Hepatocyte (in vitro differentiated cells): ENCODE data around the gene RAB42. TPM values are rescaled to one million over a fixed set of nuclear protein-coding genes. Genes with fewer than 3 reads are reported as not detected.

Experiments used
- DNase-seq: peaks from one replicate; pipeline ENCODE4 v3.0.0-alpha.2; 2016; ENCODE audit warnings: low spot score
- H2AFZ ChIP-seq: fragments of 200-600 bp; sonication (generic); 2 replicates; pipeline ENCODE4 v1.6.0; 2016; ENCODE audit warnings: antibody characterized with exemption, mild to moderate bottlenecking
- H3K27ac ChIP-seq: fragments of 200-600 bp; sonication (generic); 2 replicates; pipeline ENCODE4 v1.5.1; 2016; ENCODE audit warnings: mild to moderate bottlenecking
- H3K27me3 ChIP-seq: fragments of 200-600 bp; sonication (generic); 2 replicates; pipeline ENCODE4 v1.6.1; 2016
- H3K36me3 ChIP-seq: fragments of 200-600 bp; sonication (generic); replicated peaks from 2 replicates; pipeline ENCODE4 v1.5.1; 2016; ENCODE audit warnings: low read depth; ENCODE audit not compliant: insufficient read depth
- H3K4me1 ChIP-seq: fragments of 200-600 bp; sonication (generic); 2 replicates; pipeline ENCODE4 v1.5.1; 2016; ENCODE audit warnings: mild to moderate bottlenecking, moderate library complexity; ENCODE audit not compliant: insufficient read depth
- H3K4me2 ChIP-seq: fragments of 200-600 bp; sonication (generic); 2 replicates; pipeline ENCODE4 v1.6.0; 2016
- H3K4me3 ChIP-seq: fragments of 200-600 bp; sonication (generic); 2 replicates; pipeline ENCODE4 v1.5.1; 2016; ENCODE audit warnings: mild to moderate bottlenecking
- H3K79me2 ChIP-seq: fragments of 200-600 bp; sonication (generic); 2 replicates; pipeline ENCODE4 v1.6.0; 2017; ENCODE audit warnings: mild to moderate bottlenecking
- H3K9me2 ChIP-seq: fragments of 200-600 bp; sonication (generic); replicated peaks from 2 replicates; pipeline ENCODE4 v1.6.0; 2017; ENCODE audit warnings: mild to moderate bottlenecking; ENCODE audit not compliant: insufficient read depth
- H3K9me3 ChIP-seq: fragments of 200-600 bp; sonication (generic); 2 replicates; pipeline ENCODE4 v1.5.1; 2016; ENCODE audit warnings: low read depth, mild to moderate bottlenecking
- H4K20me1 ChIP-seq: fragments of 200-600 bp; sonication (generic); 2 replicates; pipeline ENCODE4 v1.6.0; 2016; ENCODE audit warnings: mild to moderate bottlenecking; ENCODE audit not compliant: insufficient read depth, poor library complexity, severe bottlenecking
- CTCF ChIP-seq: fragments of 200-600 bp; sonication (generic); IDR thresholded peaks from 2 replicates; pipeline ENCODE4 v1.5.1; 2016; ENCODE audit warnings: antibody characterized with exemption, mild to moderate bottlenecking; ENCODE audit not compliant: poor library complexity
- EZH2 ChIP-seq: fragments of 200-600 bp; sonication (generic); IDR thresholded peaks from 2 replicates; pipeline ENCODE4 v1.6.1; 2016; ENCODE audit warnings: antibody characterized with exemption, mild to moderate bottlenecking, borderline replicate concordance
- EZH2phosphoT487 ChIP-seq: fragments of 200-600 bp; sonication (generic); IDR thresholded peaks from one replicate; pipeline ENCODE4 v1.6.1; 2018; ENCODE audit warnings: antibody characterized with exemption, mild to moderate bottlenecking, low read depth, moderate library complexity; ENCODE audit not compliant: unreplicated experiment, severe bottlenecking
- WGBS: methylation state at CpG from one replicate; pipeline ENCODE4 v1.1.6; 2016; ENCODE audit warnings: low lambda C conversion rate; ENCODE audit errors: missing lambda C conversion rate; 5-methylcytosine and 5-hydroxymethylcytosine counted together
- polyA plus RNA-seq: library from polyadenylated mRNA; unstranded; fragments of >200 nt; fragmentation: Nextera tagmentation; extraction: Ambion mirVana; gene quantifications from 2 replicates; pipeline ENCODE4 v1.2.1, GENCODE V29; 2016
- total RNA-seq: library from RNA; depleted of rRNA; stranded (reverse); fragments of >200 nt; gene quantifications from 2 replicates; pipeline ENCODE4 v1.2.3, GENCODE V29; 2014

RAB42 gene
- total and polyA plus RNA-seq, 2 experiments from 2014 or later, result 10.3 to 23.6 TPM

GRCh38 chr1:28577738-28578536 lies 14.1 kb upstream of the RAB42 start:
- no peaks in the 10 kb centered on the region for H3K36me3 ChIP-seq
- no peaks in the 10 kb centered on the region for H3K9me3 ChIP-seq
- H4K20me1 ChIP-seq, result peaks cover 34% of the 10 kb centered on the region
- WGBS, result 91% methylated on average over 6 of the region's 6 CpGs
- H3K4me2 ChIP-seq, result no peak overlapping the region
- H3K27me3 ChIP-seq, result no peaks in the 10 kb centered on the region
- H2AFZ ChIP-seq, result no peak overlapping the region
- TF ChIP-seq CTCF (no peak), EZH2phosphoT487 (no peak), EZH2 (no peak)
- peaks cover 27% of the 10 kb centered on the region for H3K79me2 ChIP-seq
- peaks cover 19% of the 10 kb centered on the region for H3K4me1 ChIP-seq
- DNase-seq, result no peak
- H3K4me3 ChIP-seq, result no peak overlapping the region
- H3K27ac ChIP-seq, result no peak overlapping the region
- no peaks in the 10 kb centered on the region for H3K9me2 ChIP-seq

- Histone ChIP-seq H3K4me1 (peaks cover 19% of the 10 kb centered on the region), H3K79me2 (peaks cover 27% of the 10 kb centered on the region), H4K20me1 (peaks cover 34% of the 10 kb centered on the region), H3K4me3 (no peak overlapping the region), H3K36me3 (no peaks in the 10 kb centered on the region), H3K27ac (no peak overlapping the region), H3K9me3 (no peaks in the 10 kb centered on the region), H3K4me2 (no peak overlapping the region), H2AFZ (no peak overlapping the region), H3K27me3 (no peaks in the 10 kb centered on the region), H3K9me2 (no peaks in the 10 kb centered on the region)
- TF ChIP-seq CTCF (no peak), EZH2 (no peak), EZH2phosphoT487 (no peak)
- 94% methylated on average over 6 of the region's 6 CpGs for WGBS
- no peak for DNase-seq
Measured at GRCh38 chr1:28578696-28579218, 13.3 kb upstream of the RAB42 start.

- Histone ChIP-seq H3K4me1 (peaks cover 19% of the 10 kb centered on the region), H3K36me3 (no peaks in the 10 kb centered on the region), H3K27me3 (no peaks in the 10 kb centered on the region), H2AFZ (no peak overlapping the region), H4K20me1 (peaks cover 34% of the 10 kb centered on the region), H3K9me2 (no peaks in the 10 kb centered on the region), H3K9me3 (no peaks in the 10 kb centered on the region), H3K4me2 (peak overlapping the region; percentile 93), H3K4me3 (no peak overlapping the region), H3K27ac (no peak overlapping the region), H3K79me2 (peaks cover 27% of the 10 kb centered on the region)
- DNase-seq, result no peak
- TF ChIP-seq EZH2phosphoT487 (no peak), EZH2 (no peak), CTCF (no peak)
- 88% methylated on average over 1 of the region's 1 CpG for WGBS
Measured at GRCh38 chr1:28579401-28579800, 12.7 kb upstream of the RAB42 start.
